Mucosa of stomach (tissue), 1 donor: ENCODE results near the gene CHRND.
"Not testable (repeated sequence)": the region's sequence is repeated elsewhere in the genome, so short reads cannot be mapped to it uniquely, and the experiment has no call there.

Source experiments
- H3K27me3 ChIP-seq: one replicate; pipeline ENCODE4 v1.7.0; 2013; ENCODE audit warnings: mild to moderate bottlenecking, low read length; ENCODE audit not compliant: control insufficient read depth, insufficient read depth
- H3K36me3 ChIP-seq: one replicate; pipeline ENCODE4 v1.7.0; 2013; ENCODE audit warnings: low read length; ENCODE audit not compliant: control insufficient read depth, insufficient read depth
- H3K4me1 ChIP-seq: one replicate; pipeline ENCODE4 v1.7.0; 2013; ENCODE audit warnings: mild to moderate bottlenecking, low read length; ENCODE audit not compliant: control insufficient read depth, insufficient read depth
- H3K4me3 ChIP-seq: one replicate; pipeline ENCODE4 v1.7.0; 2013; ENCODE audit warnings: low read length
- H3K9ac ChIP-seq: one replicate; pipeline ENCODE4 v1.7.0; 2013; ENCODE audit warnings: mild to moderate bottlenecking, low read length, moderate library complexity
- H3K9me3 ChIP-seq: one replicate; pipeline ENCODE4 v1.7.0; 2013; ENCODE audit warnings: mild to moderate bottlenecking, low read length, moderate library complexity; ENCODE audit not compliant: control insufficient read depth
- donor health status: Pancreatic carcinoma.

The CHRND gene

GRCh38 chr2:232567721-232568120, 41.8 kb downstream of the CHRND start:
- Histone ChIP-seq H3K4me3 (no peak overlapping the region), H3K4me1 (peaks cover 4% of the 10 kb centered on the region), H3K27me3 (no peaks in the 10 kb centered on the region), H3K9ac (no peak overlapping the region), H3K9me3 (no peaks in the 10 kb centered on the region), H3K36me3 (peaks cover 9% of the 10 kb centered on the region)

GRCh38 chr2:232568161-232568560, 42.2 kb downstream of the CHRND start:
- no peak overlapping the region for H3K4me3 ChIP-seq
- no peak overlapping the region for H3K9ac ChIP-seq
- peaks cover 9% of the 10 kb centered on the region for H3K36me3 ChIP-seq
- no peaks in the 10 kb centered on the region for H3K9me3 ChIP-seq
- H3K4me1 ChIP-seq, result peaks cover 4% of the 10 kb centered on the region
- no peaks in the 10 kb centered on the region for H3K27me3 ChIP-seq

- Histone ChIP-seq H3K4me3 (no peak overlapping the region), H3K9me3 (no peaks in the 10 kb centered on the region), H3K36me3 (peaks cover 14% of the 10 kb centered on the region), H3K27me3 (no peaks in the 10 kb centered on the region), H3K9ac (no peak overlapping the region), H3K4me1 (peaks cover 4% of the 10 kb centered on the region)
Observed at GRCh38 chr2:232569541-232569940, 43.6 kb downstream of the CHRND start.

- H3K4me3 ChIP-seq, H3K9me3 ChIP-seq, H3K27me3 ChIP-seq, H3K4me1 ChIP-seq, H3K9ac ChIP-seq: not testable (repeated sequence)
- H3K36me3 ChIP-seq, result peaks cover 11% of the 10 kb centered on the region
Observed at GRCh38 chr2:232570481-232570880, 44.5 kb downstream of the CHRND start.

DNA sequence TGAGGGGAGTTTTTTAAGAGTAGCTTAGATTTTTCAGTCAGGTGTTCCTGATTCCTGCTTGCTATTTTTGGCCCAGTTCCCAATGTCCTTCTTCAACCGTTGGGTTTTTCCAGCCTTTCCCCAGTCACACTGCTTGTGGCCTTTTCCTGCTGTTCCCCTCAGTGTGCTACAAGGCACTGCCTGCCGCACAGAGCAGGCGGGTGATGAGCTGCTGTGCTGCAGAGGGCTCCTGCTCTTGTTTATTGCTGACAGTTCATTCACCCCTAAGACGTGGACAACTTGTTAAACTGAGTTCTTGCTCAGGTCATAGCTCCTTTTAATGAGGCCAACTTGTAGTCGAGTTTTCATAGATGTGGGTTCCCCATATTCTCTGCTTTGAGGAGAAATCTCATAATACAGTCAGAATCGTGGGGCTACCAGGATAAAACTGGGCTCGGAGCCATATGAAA, 45.1 kb downstream of the CHRND start:
- H3K36me3 ChIP-seq, result peaks cover 11% of the 10 kb centered on the region
- no peaks in the 10 kb centered on the region for H3K27me3 ChIP-seq
- H3K4me1 ChIP-seq, result peaks cover 4% of the 10 kb centered on the region
- H3K9me3 ChIP-seq, result no peaks in the 10 kb centered on the region
- no peak overlapping the region for H3K4me3 ChIP-seq
- H3K9ac ChIP-seq, result no peak overlapping the region

- H3K4me1 ChIP-seq, result peaks cover 4% of the 10 kb centered on the region
- no peaks in the 10 kb centered on the region for H3K9me3 ChIP-seq
- H3K9ac ChIP-seq, result no peak overlapping the region
- H3K27me3 ChIP-seq, result no peaks in the 10 kb centered on the region
- peaks cover 5% of the 10 kb centered on the region for H3K36me3 ChIP-seq
- H3K4me3 ChIP-seq, result no peak overlapping the region
Observed at GRCh38 chr2:232573042-232573441, 47.1 kb downstream of the CHRND start.

GRCh38 chr2:232573771-232574435, 47.9 kb downstream of the CHRND start:
- H3K4me1 ChIP-seq, result peaks cover under 1% of the 10 kb centered on the region
- H3K4me3 ChIP-seq, result no peak overlapping the region
- peaks cover 5% of the 10 kb centered on the region for H3K36me3 ChIP-seq
- no peaks in the 10 kb centered on the region for H3K27me3 ChIP-seq
- H3K9ac ChIP-seq, result no peak overlapping the region
- H3K9me3 ChIP-seq, result no peaks in the 10 kb centered on the region

DNA sequence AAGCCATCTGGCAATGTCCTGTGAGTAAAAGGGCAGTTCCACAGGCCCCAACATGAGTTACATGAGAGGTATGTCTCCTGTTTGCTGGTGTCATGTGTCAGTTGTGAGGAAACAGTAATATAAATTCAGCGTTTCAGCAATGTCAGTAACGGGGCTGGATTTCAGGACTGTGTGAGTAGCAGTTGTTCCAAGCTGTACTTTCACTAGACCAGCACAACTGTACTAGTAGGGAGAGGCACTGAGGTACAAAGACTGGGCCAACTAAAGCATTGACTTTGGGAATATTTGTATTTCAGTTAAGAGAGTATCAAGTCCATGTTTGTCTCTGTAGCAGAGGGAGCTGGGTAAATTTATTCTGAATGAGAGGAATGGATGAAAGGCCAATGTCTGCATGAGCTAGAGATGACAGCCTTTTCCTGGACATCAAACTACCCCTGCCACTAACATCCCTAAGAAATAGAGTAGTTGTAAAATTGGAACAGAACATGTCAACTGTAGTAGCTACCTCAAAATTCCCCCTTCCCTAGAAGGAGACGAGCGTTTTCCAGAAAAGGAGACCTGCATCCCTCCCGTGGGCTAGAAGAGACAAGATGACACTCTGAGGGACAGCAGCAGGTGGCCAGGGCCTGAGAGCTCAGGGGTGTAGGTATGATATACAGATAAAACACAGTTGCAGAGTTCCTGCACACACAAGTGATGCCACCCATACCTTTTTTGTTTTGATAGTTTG, 48.9 kb downstream of the CHRND start:
- no peak overlapping the region for H3K9ac ChIP-seq
- H3K27me3 ChIP-seq, result no peaks in the 10 kb centered on the region
- peaks cover 9% of the 10 kb centered on the region for H3K4me1 ChIP-seq
- no peaks in the 10 kb centered on the region for H3K9me3 ChIP-seq
- peaks cover 5% of the 10 kb centered on the region for H3K36me3 ChIP-seq
- H3K4me3 ChIP-seq, result no peak overlapping the region

GRCh38 chr2:232575404-232575746, 49.4 kb downstream of the CHRND start:
- peaks cover 5% of the 10 kb centered on the region for H3K36me3 ChIP-seq
- H3K27me3 ChIP-seq, result no peaks in the 10 kb centered on the region
- peaks cover 13% of the 10 kb centered on the region for H3K4me1 ChIP-seq
- H3K4me3 ChIP-seq, result no peak overlapping the region
- H3K9me3 ChIP-seq, result no peaks in the 10 kb centered on the region
- no peak overlapping the region for H3K9ac ChIP-seq

- Histone ChIP-seq H3K4me1 (peaks cover 25% of the 10 kb centered on the region), H3K4me3 (no peak overlapping the region), H3K36me3 (peaks cover 5% of the 10 kb centered on the region), H3K27me3 (no peaks in the 10 kb centered on the region), H3K9me3 (no peaks in the 10 kb centered on the region), H3K9ac (no peak overlapping the region)
Observed at GRCh38 chr2:232576995-232577394, 51.0 kb downstream of the CHRND start.

DNA sequence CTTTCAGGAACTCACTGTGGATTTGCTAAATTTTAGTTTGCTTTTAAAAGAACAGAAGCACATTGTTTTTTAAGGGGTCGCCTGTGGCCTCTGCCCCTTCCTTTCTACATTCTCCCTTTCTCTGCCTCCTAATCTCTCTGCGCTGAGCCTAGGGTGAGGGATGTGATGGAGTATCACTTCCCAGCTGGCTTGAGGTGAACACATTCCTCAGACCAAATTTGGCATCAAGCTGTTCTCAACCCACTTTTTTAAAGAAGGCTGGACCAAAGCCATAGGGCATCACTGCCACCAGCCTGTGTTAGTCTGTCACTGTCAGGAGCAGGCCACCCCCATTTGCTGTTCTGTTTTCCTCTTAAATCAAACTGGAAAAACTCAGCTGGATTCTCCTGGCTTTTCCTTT, 51.9 kb downstream of the CHRND start:
- no peak overlapping the region for H3K4me3 ChIP-seq
- H3K36me3 ChIP-seq, result peaks cover 5% of the 10 kb centered on the region
- no peaks in the 10 kb centered on the region for H3K27me3 ChIP-seq
- H3K9me3 ChIP-seq, result no peaks in the 10 kb centered on the region
- H3K4me1 ChIP-seq, result peaks cover 25% of the 10 kb centered on the region
- no peak overlapping the region for H3K9ac ChIP-seq

GRCh38 chr2:232578626-232579025, 52.7 kb downstream of the CHRND start:
- H3K4me1 ChIP-seq, result peaks cover 25% of the 10 kb centered on the region
- no peaks in the 10 kb centered on the region for H3K27me3 ChIP-seq
- no peak overlapping the region for H3K4me3 ChIP-seq
- H3K36me3 ChIP-seq, result peaks cover 5% of the 10 kb centered on the region
- H3K9ac ChIP-seq, result no peak overlapping the region
- H3K9me3 ChIP-seq, result no peaks in the 10 kb centered on the region
